ENCODE results near the gene ESR2. TPM values are rescaled to one million over a fixed set of nuclear protein-coding genes. Genes with fewer than 3 reads are reported as not detected.

The ESR2 gene
- total and polyA plus RNA-seq, 4 donors: 0.01 to 0.28 (median 0.09) TPM

- 87% methylated on average over 3 of the region's 3 CpGs for WGBS
- no peak overlapping the region for H3K27ac ChIP-seq (ENCODE audit: low read depth in 1 of 2, low read length in 2 of 2)
- peaks cover 0 to 3% (median 0%) of the 10 kb centered on the region in 4 donors for H3K4me1 ChIP-seq (ENCODE audit: control insufficient read depth in 4 of 4, insufficient read depth in 4 of 4, low read length in 3 of 4)
- TF ChIP-seq EGR1 (IDR thresholded peaks at IDR 0.05; ENCODE audit: low read depth in 2 of 2): no peak
- TF ChIP-seq JUND (IDR thresholded peaks at IDR 0.05): no peak
- no peak for TF ChIP-seq RAD21 (IDR thresholded peaks at IDR 0.05)
- no peak for TF ChIP-seq ZBTB33 (IDR thresholded peaks at IDR 0.05)
- TF ChIP-seq SP1 (IDR thresholded peaks at IDR 0.05): no peak
- TF ChIP-seq FOXA1 (IDR thresholded peaks at IDR 0.05): no peak
- TF ChIP-seq YY1 (IDR thresholded peaks at IDR 0.05): no peak
- TF ChIP-seq GABPA (IDR thresholded peaks at IDR 0.05 in 1 of 2, conservative IDR thresholded peaks at IDR 0.05 in 1 of 2): no peak
- TF ChIP-seq MAX (IDR thresholded peaks at IDR 0.05): no peak
- no peak for TF ChIP-seq TAF1 (conservative IDR thresholded peaks at IDR 0.05)
- no peak for TF ChIP-seq ATF3 (IDR thresholded peaks at IDR 0.05)
- no peak for TF ChIP-seq FOXA2 (IDR thresholded peaks at IDR 0.05)
- TF ChIP-seq NR2F2 (IDR thresholded peaks at IDR 0.05): no peak
- TF ChIP-seq HNF4A (conservative IDR thresholded peaks at IDR 0.05): no peak
- TF ChIP-seq CTCF (IDR thresholded peaks at IDR 0.05; ENCODE audit: low read depth, low read length, missing input control): no peak
- no peak for TF ChIP-seq REST (IDR thresholded peaks at IDR 0.05)
- no peak for TF ChIP-seq HNF4G (IDR thresholded peaks at IDR 0.05)
- TF ChIP-seq RXRA (IDR thresholded peaks at IDR 0.05): no peak
- no peak overlapping the region for H3K4me3 ChIP-seq (ENCODE audit: low read depth in 1 of 3, low read length in 3 of 3)
- H3K9me3 ChIP-seq (ENCODE audit: control insufficient read depth in 4 of 4, low read length in 3 of 4): no peaks in the 10 kb centered on the region
- H3K27me3 ChIP-seq (ENCODE audit: control insufficient read depth in 4 of 4, insufficient read depth in 4 of 4, low read length in 3 of 4): no peaks in the 10 kb centered on the region
- no peak overlapping the region for H3K9ac ChIP-seq (ENCODE audit: low read depth in 1 of 2, low read length in 2 of 2)
- peaks cover 0 to 28% (median 22%) of the 10 kb centered on the region in 4 donors for H3K36me3 ChIP-seq (ENCODE audit: control insufficient read depth in 4 of 4, insufficient read depth in 3 of 4, low read depth in 1 of 4, low read length in 3 of 4)
- no peak for DNase-seq (ENCODE audit: low spot score)
Measured at GRCh38 chr14:64198486-64198885, 95.7 kb downstream of the ESR2 start.

All from liver (tissue), 9 donors.